Keratinocyte (primary cell): ENCODE data around the gene TMC8. TPM values are rescaled to one million over a fixed set of nuclear protein-coding genes. Genes with fewer than 3 reads are reported as not detected.

ENCODE experiments used
- DNase-seq: peaks from one replicate; pipeline ENCODE4 v3.0.0-alpha.2; 2011; ENCODE audit warnings: low read depth, missing footprints, low spot score
- FAIRE-seq: peaks from 2 replicates; lab custom pipeline; 2011; peaks lifted over from hg19 to GRCh38; lab: Jason Lieb, UNC
- H2AFZ ChIP-seq: 2 replicates; pipeline ENCODE4 v1.6.0; 2012; ENCODE audit warnings: low read length, control low read depth, inconsistent platforms; ENCODE audit not compliant: control insufficient read depth
- H3K27ac ChIP-seq: 2 replicates; pipeline ENCODE4 v1.5.1; 2011; ENCODE audit warnings: low read length; ENCODE audit not compliant: control insufficient read depth, insufficient read depth
- H3K27me3 ChIP-seq: 3 replicates; pipeline ENCODE4 v1.6.0; 2011; ENCODE audit warnings: low read length; ENCODE audit not compliant: control insufficient read depth, insufficient read depth; ENCODE audit errors: extremely low read depth
- H3K36me3 ChIP-seq, 2 experiments: 2 replicates in 1 of 2; 3 replicates in 1 of 2; pipeline ENCODE4 v1.5.1; 2011; ENCODE audit warnings: low read length in 2 of 2, mild to moderate bottlenecking in 1 of 2; ENCODE audit not compliant: control insufficient read depth in 2 of 2, insufficient read depth in 2 of 2; ENCODE audit errors: extremely low read depth in 1 of 2
- H3K4me1 ChIP-seq: 3 replicates; pipeline ENCODE4 v1.5.1; 2011; ENCODE audit warnings: low read length; ENCODE audit not compliant: control insufficient read depth, insufficient read depth; ENCODE audit errors: extremely low read depth
- H3K4me2 ChIP-seq: 3 replicates; pipeline ENCODE4 v1.6.0; 2011; ENCODE audit warnings: low read depth, low read length; ENCODE audit not compliant: control insufficient read depth, insufficient read depth; ENCODE audit errors: extremely low read depth
- H3K4me3 ChIP-seq, 3 experiments: fragments of 200-600 bp in 1 of 3; sonication (generic) in 1 of 3; 2 replicates in 2 of 3; 3 replicates in 1 of 3; pipeline ENCODE4 v1.5.1; 2011 to 2016; ENCODE audit warnings: low read length in 3 of 3, mild to moderate bottlenecking in 3 of 3, control low read depth in 2 of 3, inconsistent platforms in 1 of 3, low read depth in 1 of 3, mixed read lengths in 1 of 3, mixed run types in 1 of 3, moderate library complexity in 1 of 3; ENCODE audit not compliant: control insufficient read depth in 2 of 3, insufficient read depth in 2 of 3; ENCODE audit errors: extremely low read depth in 1 of 3
- H3K79me2 ChIP-seq: 2 replicates; pipeline ENCODE4 v1.6.0; 2012; ENCODE audit warnings: low read length; ENCODE audit not compliant: control insufficient read depth, insufficient read depth
- H3K9ac ChIP-seq: 3 replicates; pipeline ENCODE4 v1.6.0; 2011; ENCODE audit warnings: low read length; ENCODE audit not compliant: control insufficient read depth, insufficient read depth; ENCODE audit errors: extremely low read depth
- H3K9me1 ChIP-seq: 3 replicates; pipeline ENCODE4 v1.6.0; 2011; ENCODE audit warnings: low read length; ENCODE audit not compliant: control insufficient read depth, insufficient read depth; ENCODE audit errors: extremely low read depth
- H3K9me3 ChIP-seq: 2 replicates; pipeline ENCODE4 v1.5.1; 2012; ENCODE audit warnings: low read depth, low read length; ENCODE audit not compliant: control insufficient read depth
- H4K20me1 ChIP-seq: 3 replicates; pipeline ENCODE4 v1.6.0; 2011; ENCODE audit warnings: low read length; ENCODE audit not compliant: control insufficient read depth, insufficient read depth; ENCODE audit errors: extremely low read depth
- CTCF ChIP-seq, 3 experiments: IDR thresholded peaks in 1 of 3; conservative IDR thresholded peaks in 1 of 3; optimal IDR thresholded peaks in 1 of 3; 2 replicates in 2 of 3; 3 replicates in 1 of 3; pipeline versions ENCODE3 to v1.5.1; 2011; ENCODE audit warnings: low read length in 3 of 3, mild to moderate bottlenecking in 3 of 3, moderate library complexity in 2 of 3, control low read depth in 1 of 3, inconsistent platforms in 1 of 3; ENCODE audit not compliant: insufficient read depth in 2 of 3; ENCODE audit errors: extremely low read depth in 1 of 3
- EZH2 ChIP-seq: IDR thresholded peaks from one replicate; pipeline ENCODE4 v1.6.1; 2012; ENCODE audit warnings: inconsistent platforms, mild to moderate bottlenecking, low read length, moderate library complexity
- dilution Hi-C: fragments of 300-500 bp; cut with MboI; formaldehyde crosslinking; loops from one replicate; pipeline ENCODE4 v1.7.0; 2020; ENCODE audit warnings: low sequenced_read_pairs; ENCODE audit not compliant: extremely low pct_ligation_motif_present
- polyA plus RNA-seq, 5 experiments: library from polyadenylated mRNA; depleted of rRNA in 3 of 5; stranded (reverse) in 3 of 5; stranded (forward) in 1 of 5; unstranded in 1 of 5; fragments of >200 nt; gene quantifications; 1 replicate in 1 of 5; 2 replicates in 3 of 5; 3 replicates in 1 of 5; pipeline versions ENCODE4 v1.2.1 to v1.2.3, GENCODE V29; 2011 to 2012; ENCODE audit warnings: missing spikeins in 2 of 5, low read depth in 1 of 5, low replicate concordance in 1 of 5

TMC8 gene
- polyA plus RNA-seq, 1 donor (not counting 4 experiments of a cell fraction or from before 2014, with no cell fraction given), result 0.14 TPM

DNA sequence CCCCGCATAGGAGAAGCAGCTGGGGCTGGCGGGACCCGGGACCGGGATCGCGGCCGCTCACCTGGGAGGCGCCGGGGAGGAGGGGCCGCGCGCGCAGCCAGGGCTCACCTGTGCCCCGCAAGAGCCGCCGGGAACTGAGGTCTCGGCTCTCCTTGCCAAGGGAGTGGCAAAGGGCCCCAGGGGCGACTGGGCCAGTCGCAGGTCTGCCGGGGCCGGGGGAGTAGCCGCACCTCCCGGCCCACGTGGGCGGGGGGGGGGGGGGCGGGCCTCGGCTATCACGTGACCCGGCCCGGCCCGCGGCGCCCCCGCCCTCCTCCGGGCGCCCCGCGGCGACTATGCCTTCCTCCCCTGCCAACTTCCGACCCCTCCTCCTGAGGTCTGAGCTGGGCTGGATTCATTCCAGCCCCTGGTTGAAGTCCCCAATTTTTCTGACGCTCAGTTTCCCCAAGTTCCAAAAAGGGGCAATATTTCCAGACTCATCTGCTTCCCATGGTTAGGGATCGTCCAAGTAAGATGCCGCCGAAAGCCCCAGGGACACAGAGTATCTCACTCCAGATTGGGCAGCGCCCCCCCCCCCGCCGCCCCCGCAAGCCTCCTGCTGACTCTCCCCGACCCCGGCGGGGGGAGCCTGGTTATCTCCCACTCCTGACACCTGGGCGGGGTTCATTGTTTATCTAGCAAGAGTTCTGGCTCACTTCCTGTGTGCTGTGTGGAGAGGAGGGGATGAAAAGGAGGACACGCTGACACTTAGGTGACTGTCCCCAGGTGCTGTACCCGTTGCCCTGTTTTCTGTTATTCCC is 1.8 kb upstream of the TMC8 start, which contains the start of gene TMC6:
Gene TMC6 (minus strand): TSS at position 205 of the 800 bp plus-strand sequence. CDS start 1,923 bp downstream, outside the sequence.
- dilution Hi-C loops, result no loop called here
- H3K9ac ChIP-seq, result peak within 1 kb of the TSS; percentile 84

DNA sequence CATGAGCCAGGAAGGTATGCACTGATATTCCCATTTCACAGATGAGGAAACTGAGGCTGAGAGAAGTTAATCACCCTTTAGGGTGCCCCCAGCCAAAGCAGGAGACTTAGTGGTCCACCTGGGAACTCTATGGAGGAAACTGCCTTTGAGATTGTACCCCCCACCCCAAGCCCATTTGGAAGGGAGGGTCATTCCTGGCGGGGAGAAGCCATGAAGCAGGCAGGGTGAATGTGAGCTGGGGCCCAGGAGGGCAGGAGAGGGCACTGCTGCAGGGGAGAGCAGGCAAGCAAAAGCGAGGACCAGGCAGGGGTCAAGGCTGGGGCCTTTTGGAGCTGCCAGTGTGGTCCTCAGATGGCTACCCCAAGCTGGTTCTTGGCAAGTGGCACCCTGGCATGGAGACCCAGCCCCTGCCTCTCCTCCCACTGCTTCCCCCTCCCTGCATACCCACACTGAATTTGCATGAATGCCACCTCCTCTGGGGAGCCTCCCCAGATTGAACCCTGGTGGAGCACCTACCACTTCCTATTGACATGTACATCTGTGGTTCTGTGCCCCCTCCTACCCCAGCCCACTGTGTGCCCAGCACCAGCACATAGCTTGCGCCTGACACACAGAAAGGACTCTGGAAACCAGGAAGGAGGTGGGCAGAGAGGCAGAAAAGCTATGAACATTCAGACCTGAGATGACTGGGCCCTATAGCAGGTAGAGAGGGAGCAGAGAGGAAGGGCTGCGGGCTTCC is 1.1 kb upstream of the TMC8 start:
- DNase-seq (no peak), FAIRE-seq (no peak)
- peak overlapping the region; percentile 85 for H3K4me2 ChIP-seq
- no peaks in the 10 kb centered on the region for H3K9me3 ChIP-seq
- H3K79me2 ChIP-seq, result peaks cover 4% of the 10 kb centered on the region
- no peak overlapping the region for H3K4me3 ChIP-seq
- no peaks in the 10 kb centered on the region for H4K20me1 ChIP-seq
- no peak overlapping the region for H3K27ac ChIP-seq
- peaks cover 4% of the 10 kb centered on the region for H3K9me1 ChIP-seq
- H3K9ac ChIP-seq, result no peak overlapping the region
- H3K4me1 ChIP-seq, result peaks cover 16% of the 10 kb centered on the region
- TF ChIP-seq CTCF (optimal IDR thresholded peaks at IDR 0.05 in 1 of 3, IDR thresholded peaks at IDR 0.05 in 1 of 3, conservative IDR thresholded peaks at IDR 0.05 in 1 of 3; ENCODE audit: extremely low read depth in 1 of 3, insufficient read depth in 2 of 3, low read length in 3 of 3), result no peak
- TF ChIP-seq EZH2, result no peak
- peaks cover 24% of the 10 kb centered on the region for H3K27me3 ChIP-seq
- dilution Hi-C loops, result no loop called here
- peaks cover 0 to 8% of the 10 kb centered on the region in 2 experiments for H3K36me3 ChIP-seq
- H2AFZ ChIP-seq, result no peak overlapping the region

More for the DNA sequence above, 1.8 kb upstream of the TMC8 start, which contains the start of gene TMC6:
- Histone ChIP-seq H3K9me1 (no peaks in the 10 kb centered on the region), H3K79me2 (peaks cover 4% of the 10 kb centered on the region), H3K4me3 (peak within 1 kb of the TSS; percentile 75 to 91 (median 83)), H3K27ac (peak within 1 kb of the TSS; percentile 47), H3K9me3 (no peaks in the 10 kb centered on the region), H4K20me1 (no peaks in the 10 kb centered on the region), H3K36me3 (peaks cover 3 to 8% of the 10 kb centered on the region in 2 experiments), H3K4me2 (peak within 1 kb of the TSS; percentile 85), H3K27me3 (peaks cover 20% of the 10 kb centered on the region), H3K4me1 (peaks cover 16% of the 10 kb centered on the region), H2AFZ (peak within 1 kb of the TSS; percentile 58)
- TF ChIP-seq CTCF (optimal IDR thresholded peaks at IDR 0.05 in 1 of 3, IDR thresholded peaks at IDR 0.05 in 1 of 3, conservative IDR thresholded peaks at IDR 0.05 in 1 of 3; ENCODE audit: extremely low read depth in 1 of 3, insufficient read depth in 2 of 3, low read length in 3 of 3) (no peak), EZH2 (no peak)
- no peak for FAIRE-seq
- no peak for DNase-seq
